ENCODE results near the gene PSD4. TPM values are rescaled to one million over a fixed set of nuclear protein-coding genes. Genes with fewer than 3 reads are reported as not detected.

The PSD4 gene
- total RNA-seq: 22.6 and 26.5 TPM in 2 replicates
- 11.5 and 15.1 TPM in 2 replicates for polyA plus RNA-seq

DNA sequence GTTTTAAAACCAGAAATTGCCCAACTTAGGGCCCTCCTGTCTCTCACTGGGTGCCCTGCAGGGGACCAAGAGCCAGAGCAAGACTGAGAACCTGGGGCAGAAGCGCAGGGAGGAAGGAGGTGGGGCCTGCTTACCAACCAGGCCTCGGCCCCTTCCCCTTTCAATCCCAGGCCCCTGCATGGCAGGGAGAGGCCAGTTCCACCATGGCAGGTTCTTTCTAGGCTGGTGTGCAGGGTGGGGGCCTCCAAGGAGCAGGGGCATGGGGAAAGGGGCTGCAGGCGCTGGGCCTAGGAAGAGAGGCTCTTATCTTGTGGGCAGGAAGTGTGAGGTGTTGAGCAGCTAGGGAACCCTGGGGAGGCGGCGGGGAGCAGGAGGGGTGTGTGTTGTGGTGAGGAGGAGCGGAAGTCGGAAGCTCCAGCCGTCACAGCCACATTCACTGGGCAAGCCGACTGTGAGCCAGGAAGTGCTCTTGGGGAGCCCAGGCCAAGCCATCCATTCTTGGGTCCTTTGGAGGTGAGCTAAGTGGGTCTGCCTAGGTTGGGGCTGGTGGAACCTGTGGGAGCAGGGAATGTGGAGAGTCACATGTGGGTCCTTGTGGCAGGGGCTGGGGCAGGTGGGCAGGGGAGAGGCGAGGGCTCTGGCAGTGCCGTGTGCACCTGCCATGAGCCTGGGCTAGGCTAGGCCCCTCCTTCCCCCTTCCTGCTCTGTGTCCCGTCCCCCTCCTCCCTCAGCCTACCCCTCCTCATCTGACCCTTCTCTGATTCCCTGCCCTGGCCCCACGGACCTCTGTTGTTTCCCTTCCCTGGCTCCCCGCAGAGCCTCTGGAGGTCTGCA is at the start of gene PSD4:
Gene PSD4, plus strand, starts transcription at position 430 of the 834 bp plus-strand sequence. CDS start 8,486 bp downstream, outside the sequence.
- TF ChIP-seq, protein P1, sequence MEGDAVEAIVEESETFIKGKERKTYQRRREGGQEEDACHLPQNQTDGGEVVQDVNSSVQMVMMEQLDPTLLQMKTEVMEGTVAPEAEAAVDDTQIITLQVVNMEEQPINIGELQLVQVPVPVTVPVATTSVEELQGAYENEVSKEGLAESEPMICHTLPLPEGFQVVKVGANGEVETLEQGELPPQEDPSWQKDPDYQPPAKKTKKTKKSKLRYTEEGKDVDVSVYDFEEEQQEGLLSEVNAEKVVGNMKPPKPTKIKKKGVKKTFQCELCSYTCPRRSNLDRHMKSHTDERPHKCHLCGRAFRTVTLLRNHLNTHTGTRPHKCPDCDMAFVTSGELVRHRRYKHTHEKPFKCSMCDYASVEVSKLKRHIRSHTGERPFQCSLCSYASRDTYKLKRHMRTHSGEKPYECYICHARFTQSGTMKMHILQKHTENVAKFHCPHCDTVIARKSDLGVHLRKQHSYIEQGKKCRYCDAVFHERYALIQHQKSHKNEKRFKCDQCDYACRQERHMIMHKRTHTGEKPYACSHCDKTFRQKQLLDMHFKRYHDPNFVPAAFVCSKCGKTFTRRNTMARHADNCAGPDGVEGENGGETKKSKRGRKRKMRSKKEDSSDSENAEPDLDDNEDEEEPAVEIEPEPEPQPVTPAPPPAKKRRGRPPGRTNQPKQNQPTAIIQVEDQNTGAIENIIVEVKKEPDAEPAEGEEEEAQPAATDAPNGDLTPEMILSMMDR (IDR thresholded peaks at IDR 0.05; ENCODE audit: poor library complexity): no peak
- TF ChIP-seq EZH2phosphoT487 (IDR thresholded peaks at IDR 0.05; ENCODE audit: low read depth, severe bottlenecking, unreplicated experiment): no peak
- H2AFZ ChIP-seq: no peak within 1 kb of the TSS
- WGBS (ENCODE audit: low lambda C conversion rate, missing lambda C conversion rate): 91% methylated on average over 7 of the region's 14 CpGs
- no peak within 1 kb of the TSS for H3K27ac ChIP-seq
- no peak for DNase-seq (ENCODE audit: low spot score)
- H3K27me3 ChIP-seq: no peaks in the 10 kb centered on the region
- H3K79me2 ChIP-seq: no peaks in the 10 kb centered on the region
- no peaks in the 10 kb centered on the region for H3K36me3 ChIP-seq (replicated peaks; ENCODE audit: insufficient read depth, low read depth)
- no peak within 1 kb of the TSS for H3K4me3 ChIP-seq
- no peaks in the 10 kb centered on the region for H4K20me1 ChIP-seq (ENCODE audit: insufficient read depth, poor library complexity, severe bottlenecking)
- H3K4me1 ChIP-seq (ENCODE audit: insufficient read depth): no peaks in the 10 kb centered on the region
- no peak within 1 kb of the TSS for H3K4me2 ChIP-seq
- H3K9me3 ChIP-seq (ENCODE audit: low read depth): no peaks in the 10 kb centered on the region
- no peaks in the 10 kb centered on the region for H3K9me2 ChIP-seq (replicated peaks; ENCODE audit: insufficient read depth)

DNA sequence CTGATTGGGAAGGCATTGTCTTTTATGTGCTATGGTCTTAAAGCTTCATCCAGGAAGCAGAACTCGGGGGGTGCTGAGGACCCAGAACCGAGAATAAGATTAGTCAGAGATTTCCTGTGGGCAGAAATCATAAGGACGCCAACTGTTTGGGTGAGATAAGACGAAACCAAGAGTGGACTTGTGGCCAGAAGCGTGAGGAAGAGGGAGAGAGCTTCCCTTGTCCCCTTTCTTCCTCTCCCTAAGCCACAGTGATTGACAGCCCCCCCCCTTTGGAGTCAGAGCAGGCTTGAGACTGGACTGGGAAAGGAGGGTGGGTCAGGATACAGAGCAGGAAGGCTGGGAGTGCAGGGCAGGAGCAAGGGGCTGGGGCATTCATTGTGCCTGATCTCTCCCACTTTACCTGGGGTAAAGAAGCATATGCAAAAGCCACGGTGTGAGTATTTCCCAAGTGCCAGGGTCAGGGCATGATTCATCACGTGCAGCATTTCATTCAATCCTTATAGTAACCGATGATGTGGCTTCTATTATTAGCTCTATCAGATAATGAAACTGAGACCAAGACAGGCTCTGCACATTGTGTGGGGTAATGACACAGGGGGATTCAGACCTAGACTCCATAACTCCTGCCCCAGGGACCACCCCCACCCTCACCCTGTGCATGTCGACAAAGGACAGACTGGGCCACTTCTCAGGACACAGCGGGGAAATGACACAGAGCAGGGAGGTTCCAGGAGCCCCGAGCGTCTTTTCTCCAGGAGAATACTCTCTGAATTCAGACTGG is 49.4 kb upstream of the PSD4 start:
- WGBS (ENCODE audit: low lambda C conversion rate, missing lambda C conversion rate): 68% methylated on average over 12 of the region's 12 CpGs
- H4K20me1 ChIP-seq (ENCODE audit: insufficient read depth, poor library complexity, severe bottlenecking): no peaks in the 10 kb centered on the region
- no peak overlapping the region for H3K27ac ChIP-seq
- peaks cover 4% of the 10 kb centered on the region for H3K4me1 ChIP-seq (ENCODE audit: insufficient read depth)
- DNase-seq (ENCODE audit: low spot score): no peak
- H3K79me2 ChIP-seq: no peaks in the 10 kb centered on the region
- no peak overlapping the region for H2AFZ ChIP-seq
- no peak overlapping the region for H3K4me3 ChIP-seq
- H3K9me2 ChIP-seq (replicated peaks; ENCODE audit: insufficient read depth): no peaks in the 10 kb centered on the region
- no peak overlapping the region for H3K4me2 ChIP-seq
- TF ChIP-seq EZH2 (IDR thresholded peaks at IDR 0.05; ENCODE audit: borderline replicate concordance): no peak
- TF ChIP-seq EZH2phosphoT487 (IDR thresholded peaks at IDR 0.05; ENCODE audit: low read depth, severe bottlenecking, unreplicated experiment): no peak
- TF ChIP-seq, protein P1 (IDR thresholded peaks at IDR 0.05; ENCODE audit: poor library complexity): no peak
- H3K27me3 ChIP-seq: no peaks in the 10 kb centered on the region
- H3K36me3 ChIP-seq (replicated peaks; ENCODE audit: insufficient read depth, low read depth): no peaks in the 10 kb centered on the region
- no peaks in the 10 kb centered on the region for H3K9me3 ChIP-seq (ENCODE audit: low read depth)

DNA sequence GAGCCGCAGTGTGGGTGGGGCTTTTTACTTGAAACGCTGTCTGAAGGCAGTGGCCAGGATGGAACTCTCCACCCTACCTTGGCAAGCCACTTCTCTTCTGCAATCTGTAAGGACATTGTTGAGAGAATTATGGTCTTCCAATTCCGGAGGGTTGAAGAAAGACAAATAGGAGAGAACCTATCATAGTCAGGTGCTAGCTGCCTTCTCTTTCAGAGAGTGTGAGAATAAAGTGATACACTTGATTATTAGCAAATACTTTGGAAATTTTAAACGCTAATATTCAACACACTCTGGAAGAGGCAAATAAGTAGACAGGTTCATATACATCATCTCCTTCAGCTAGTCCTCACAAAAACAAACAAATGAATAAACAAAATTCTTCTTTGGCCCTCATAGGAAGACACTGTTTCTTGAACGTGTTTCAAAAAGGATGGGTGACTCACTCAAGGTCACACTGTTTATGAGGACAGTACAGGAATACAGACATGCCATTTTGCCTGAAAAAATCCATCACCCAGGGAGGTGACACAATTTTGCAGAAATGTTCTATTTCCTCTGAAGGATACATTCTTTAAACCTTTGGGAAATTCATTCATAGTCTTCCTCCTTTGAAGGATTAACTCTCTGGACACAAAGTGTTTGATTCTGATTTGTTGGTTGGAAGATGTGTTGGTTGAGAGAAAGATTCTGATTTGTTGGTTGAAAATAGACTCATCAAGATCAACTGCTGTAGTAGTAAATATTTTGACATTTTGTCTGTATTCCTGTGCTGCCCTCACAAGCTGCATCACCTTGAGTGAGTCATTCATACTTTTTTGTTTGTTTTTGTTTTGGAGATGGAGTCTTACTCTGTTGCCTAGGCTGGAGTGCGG is 48.6 kb upstream of the PSD4 start:
- Histone ChIP-seq H3K27ac (no peak overlapping the region), H3K9me3 (ENCODE audit: low read depth) (no peaks in the 10 kb centered on the region), H3K27me3 (no peaks in the 10 kb centered on the region), H2AFZ (no peak overlapping the region), H4K20me1 (ENCODE audit: insufficient read depth, poor library complexity, severe bottlenecking) (no peaks in the 10 kb centered on the region), H3K4me3 (no peak overlapping the region), H3K36me3 (replicated peaks; ENCODE audit: insufficient read depth, low read depth) (no peaks in the 10 kb centered on the region), H3K79me2 (no peaks in the 10 kb centered on the region), H3K4me2 (no peak overlapping the region), H3K9me2 (replicated peaks; ENCODE audit: insufficient read depth) (no peaks in the 10 kb centered on the region), H3K4me1 (ENCODE audit: insufficient read depth) (peaks cover 4% of the 10 kb centered on the region)
- no peak for TF ChIP-seq EZH2 (IDR thresholded peaks at IDR 0.05; ENCODE audit: borderline replicate concordance)
- WGBS (ENCODE audit: low lambda C conversion rate, missing lambda C conversion rate): 81% methylated on average over 6 of the region's 6 CpGs
- DNase-seq (ENCODE audit: low spot score): no peak
